H1 (cell line): ENCODE results near the gene MOGAT3. TPM values are rescaled to one million over a fixed set of nuclear protein-coding genes. Genes with fewer than 3 reads are reported as not detected.

Source experiments
- CTCF ChIA-PET: fragments of 300-600 bp; sonication (Branson Sonifier 250); formaldehyde crosslinking; loops from one replicate; lab custom pipeline; 2021; ENCODE audit not compliant: partially characterized antibody; lab: Charles Lee
- POLR2A ChIA-PET: fragments of 300-600 bp; sonication (Branson Sonifier 250); formaldehyde crosslinking; loops from one replicate; lab custom pipeline; 2021; ENCODE audit warnings: inconsistent platforms; ENCODE audit not compliant: partially characterized antibody; lab: Charles Lee
- DNase-seq, 2 experiments: peaks; one replicate each; pipeline versions ENCODE4 v3.0.0 to v3.0.0-alpha.2; 2010 to 2022; ENCODE audit warnings: low spot score in 2 of 2, low read depth in 1 of 2, mixed read lengths in 1 of 2
- FAIRE-seq: peaks from 2 replicates; lab custom pipeline; 2011; peaks lifted over from hg19 to GRCh38; lab: Jason Lieb, UNC
- H2AFZ ChIP-seq: 2 replicates; pipeline ENCODE4 v1.8.1; 2012; ENCODE audit warnings: low read length, inconsistent platforms
- H2AK5ac ChIP-seq: 2 replicates; pipeline ENCODE4 v1.6.1; 2013; ENCODE audit warnings: low read depth, low read length
- H2BK120ac ChIP-seq: replicated peaks from 2 replicates; pipeline ENCODE3; 2013; ENCODE audit warnings: low read depth, low read length, inconsistent platforms
- H2BK12ac ChIP-seq: 2 replicates; pipeline ENCODE4 v1.6.1; 2013; ENCODE audit warnings: low read depth, low read length
- H2BK15ac ChIP-seq: 2 replicates; pipeline ENCODE4 v1.6.1; 2013; ENCODE audit warnings: low read length
- H2BK20ac ChIP-seq: 2 replicates; pipeline ENCODE4 v1.6.1; 2013; ENCODE audit warnings: low read length
- H2BK5ac ChIP-seq: 2 replicates; pipeline ENCODE4 v1.6.1; 2013; ENCODE audit warnings: low read depth, low read length
- H3K14ac ChIP-seq: 2 replicates; pipeline ENCODE4 v1.6.1; 2013; ENCODE audit warnings: inconsistent platforms; ENCODE audit not compliant: insufficient read length
- H3K18ac ChIP-seq: 2 replicates; pipeline ENCODE4 v1.6.1; 2013; ENCODE audit warnings: low read length; ENCODE audit errors: extremely low read depth
- H3K23ac ChIP-seq: 2 replicates; pipeline ENCODE4 v1.6.1; 2013; ENCODE audit warnings: inconsistent platforms; ENCODE audit not compliant: insufficient read length
- H3K23me2 ChIP-seq: 2 replicates; pipeline ENCODE4 v1.6.1; 2013; ENCODE audit warnings: low read depth, low read length
- H3K27ac ChIP-seq: 2 replicates; pipeline ENCODE4 v1.6.1; 2011; ENCODE audit warnings: low read depth, low read length, inconsistent platforms
- H3K27me3 ChIP-seq, 4 experiments: replicated peaks in 1 of 4; 1 replicate in 1 of 4; 2 replicates in 3 of 4; pipeline versions ENCODE4 v1.6.1 to v1.8.1; 2011 to 2013; ENCODE audit warnings: low read length in 3 of 4, mild to moderate bottlenecking in 3 of 4, inconsistent platforms in 2 of 4, mixed read lengths in 2 of 4, moderate library complexity in 1 of 4; ENCODE audit not compliant: control insufficient read depth in 3 of 4, insufficient read depth in 3 of 4; ENCODE audit errors: extremely low read depth in 1 of 4
- H3K36me3 ChIP-seq, 4 experiments: 2 replicates each; pipeline versions ENCODE4 v1.6.1 to v1.8.1; 2011 to 2013; ENCODE audit warnings: mild to moderate bottlenecking in 4 of 4, low read length in 3 of 4, moderate library complexity in 2 of 4, control low read depth in 1 of 4, inconsistent platforms in 1 of 4; ENCODE audit not compliant: insufficient read depth in 4 of 4, control insufficient read depth in 2 of 4
- H3K4ac ChIP-seq: replicated peaks from 2 replicates; pipeline ENCODE3; 2013; ENCODE audit warnings: low read length, low read depth, mixed read lengths, inconsistent platforms; ENCODE audit not compliant: insufficient read length
- H3K4me1 ChIP-seq, 4 experiments: replicated peaks in 1 of 4; 1 replicate in 1 of 4; 2 replicates in 3 of 4; pipeline versions ENCODE4 v1.6.1 to v1.8.1; 2011 to 2013; ENCODE audit warnings: low read length in 3 of 4, inconsistent platforms in 2 of 4, mixed read lengths in 1 of 4; ENCODE audit not compliant: insufficient read depth in 4 of 4, control insufficient read depth in 3 of 4
- H3K4me2 ChIP-seq, 2 experiments: 2 replicates each; pipeline versions ENCODE4 v1.6.1 to v1.8.1; 2011 to 2013; ENCODE audit warnings: low read depth in 2 of 2, low read length in 2 of 2, control low read depth in 1 of 2, inconsistent platforms in 1 of 2, mild to moderate bottlenecking in 1 of 2; ENCODE audit not compliant: insufficient read depth in 1 of 2
- H3K4me3 ChIP-seq, 4 experiments: fragments of 200-600, 300-600 bp in 1 of 4; sonication (generic), shearing (Covaris generic), sonication (Bioruptor Twin) in 1 of 4; 2 replicates each; pipeline versions ENCODE4 v1.5.1 to v1.8.1; 2011 to 2016; ENCODE audit warnings: low read length in 4 of 4, low read depth in 3 of 4, control low read depth in 2 of 4, inconsistent platforms in 2 of 4, mild to moderate bottlenecking in 2 of 4, mixed read lengths in 1 of 4, moderate library complexity in 1 of 4; ENCODE audit not compliant: insufficient read depth in 2 of 4; ENCODE audit errors: extremely low read depth in 1 of 4
- H3K56ac ChIP-seq: replicated peaks from 2 replicates; pipeline ENCODE3; 2013; ENCODE audit warnings: low read depth, mild to moderate bottlenecking, mixed read lengths, low read length, inconsistent platforms; ENCODE audit not compliant: insufficient read length
- H3K79me1 ChIP-seq: 2 replicates; pipeline ENCODE4 v1.6.1; 2013; ENCODE audit warnings: low read depth, low read length, control low read depth
- H3K79me2 ChIP-seq, 2 experiments: 2 replicates each; pipeline versions ENCODE4 v1.6.1 to v1.8.1; 2012 to 2013; ENCODE audit warnings: low read length in 2 of 2, mild to moderate bottlenecking in 2 of 2, inconsistent platforms in 1 of 2; ENCODE audit not compliant: insufficient read depth in 2 of 2, control insufficient read depth in 1 of 2
- H3K9ac ChIP-seq, 4 experiments: replicated peaks in 1 of 4; 1 replicate in 1 of 4; 2 replicates in 3 of 4; pipeline versions ENCODE4 v1.6.1 to v1.8.1; 2011 to 2013; ENCODE audit warnings: low read depth in 3 of 4, low read length in 3 of 4, control low read depth in 2 of 4, mild to moderate bottlenecking in 2 of 4, moderate library complexity in 2 of 4, inconsistent platforms in 1 of 4; ENCODE audit errors: extremely low read depth in 1 of 4
- H3K9me3 ChIP-seq, 2 experiments: 2 replicates each; pipeline versions ENCODE4 v1.6.1 to v1.8.1; 2012 to 2013; ENCODE audit warnings: mild to moderate bottlenecking in 2 of 2, moderate library complexity in 2 of 2, control low read depth in 1 of 2, inconsistent platforms in 1 of 2, low read depth in 1 of 2, low read length in 1 of 2, mixed read lengths in 1 of 2; ENCODE audit not compliant: insufficient read depth in 2 of 2
- H4K20me1 ChIP-seq, 2 experiments: replicated peaks in 1 of 2; 2 replicates each; pipeline versions ENCODE3 to v1.8.1; 2011 to 2013; ENCODE audit warnings: inconsistent platforms in 2 of 2, low read length in 2 of 2, mild to moderate bottlenecking in 1 of 2; ENCODE audit not compliant: insufficient read depth in 2 of 2, control insufficient read depth in 1 of 2
- H4K5ac ChIP-seq: 2 replicates; pipeline ENCODE4 v1.6.1; 2013; ENCODE audit warnings: low read length, low read depth, mixed read lengths, inconsistent platforms; ENCODE audit not compliant: insufficient read length
- H4K8ac ChIP-seq: 2 replicates; pipeline ENCODE4 v1.8.0; 2013; ENCODE audit warnings: mild to moderate bottlenecking, moderate library complexity, low read length, inconsistent platforms; ENCODE audit not compliant: insufficient read depth; ENCODE audit errors: extremely low read depth
- H4K91ac ChIP-seq: replicated peaks from 2 replicates; pipeline ENCODE3; 2013; ENCODE audit warnings: low read length, mixed read lengths, inconsistent platforms; ENCODE audit not compliant: insufficient read length
- CEBPB ChIP-seq: IDR thresholded peaks from 2 replicates; pipeline ENCODE4 v1.6.1; 2012; ENCODE audit warnings: low read depth, low read length
- CREB1 ChIP-seq: IDR thresholded peaks from 2 replicates; pipeline ENCODE4 v1.6.1; 2012; ENCODE audit warnings: inconsistent platforms
- GABPA ChIP-seq: IDR thresholded peaks from 2 replicates; pipeline ENCODE4 v1.6.1; 2011; ENCODE audit warnings: mild to moderate bottlenecking, low read length, moderate library complexity, borderline replicate concordance; ENCODE audit not compliant: insufficient read depth
- HDAC2 ChIP-seq, 2 experiments: fragments of 300-600 bp in 1 of 2; sonication (generic) in 1 of 2; IDR thresholded peaks; 2 replicates each; pipeline ENCODE4 v1.6.1; 2011 to 2012; ENCODE audit warnings: low read depth in 2 of 2, low read length in 2 of 2, mild to moderate bottlenecking in 2 of 2, moderate library complexity in 2 of 2, borderline replicate concordance in 1 of 2, inconsistent platforms in 1 of 2
- HDAC6 ChIP-seq: IDR thresholded peaks from one replicate; pipeline ENCODE4 v1.7.1; 2012; ENCODE audit warnings: low read depth, mild to moderate bottlenecking, inconsistent platforms, low read length, moderate library complexity
- KDM1A ChIP-seq: fragments of 200-600, 300-600 bp; sonication (generic); IDR thresholded peaks from 2 replicates; pipeline ENCODE4 v1.7.1; 2016; ENCODE audit warnings: mild to moderate bottlenecking, low read length, borderline replicate concordance
- KDM4A ChIP-seq: IDR thresholded peaks from one replicate; pipeline ENCODE4 v1.7.1; 2012; ENCODE audit warnings: low read depth, mild to moderate bottlenecking, moderate library complexity, low read length, inconsistent platforms; ENCODE audit not compliant: severe bottlenecking
- SP4 ChIP-seq: IDR thresholded peaks from 2 replicates; pipeline ENCODE4 v1.6.1; 2012; ENCODE audit warnings: low read length, inconsistent platforms
- SRF ChIP-seq: IDR thresholded peaks from 2 replicates; pipeline ENCODE4 v1.6.1; 2011; ENCODE audit warnings: mild to moderate bottlenecking, low read depth, low read length, moderate library complexity
- YY1 ChIP-seq: IDR thresholded peaks from 2 replicates; pipeline ENCODE4 v1.6.1; 2011; ENCODE audit warnings: low read depth, mild to moderate bottlenecking, low read length
- WGBS, 2 experiments: shearing (Covaris generic) in 1 of 2; methylation state at CpG; one replicate each; pipeline versions ENCODE4 v1.1.6 to v1.1.7; 2013 to 2015; ENCODE audit warnings: low lambda C conversion rate in 2 of 2, mixed read lengths in 2 of 2, inconsistent platforms in 1 of 2, low coverage in 1 of 2, missing lambda C conversion rate in 1 of 2; ENCODE audit not compliant: insufficient replicate concordance in 2 of 2, insufficient coverage in 1 of 2, insufficient read length in 1 of 2; ENCODE audit errors: extremely low coverage in 1 of 2, missing lambda C conversion rate in 1 of 2; 5-methylcytosine and 5-hydroxymethylcytosine counted together
- polyA plus RNA-seq, 7 experiments: library from polyadenylated mRNA; depleted of rRNA in 3 of 7; stranded (reverse) in 5 of 7; unstranded in 2 of 7; fragments of >200 nt in 5 of 7; fragments of 200-250 nt in 2 of 7; gene quantifications; 1 replicate in 5 of 7; 2 replicates in 1 of 7; 4 replicates in 1 of 7; pipeline versions ENCODE4 v1.2.1 to v1.2.3, GENCODE V29; 2011 to 2013; ENCODE audit warnings: missing spikeins in 2 of 7, mixed read lengths in 2 of 7
- total RNA-seq: library from RNA; stranded (reverse); fragmentation: NEBNext Ultra II Directional; extraction: Animal tissue kit (Norgen Biotek cat#: 25700); gene quantifications from 2 replicates; pipeline ENCODE4 v1.2.1, GENCODE V29; 2021
- TF ChIP-seq, protein P1 (sequence below): IDR thresholded peaks from 2 replicates; pipeline ENCODE4 v1.6.1; 2011; ENCODE audit warnings: low read depth, mild to moderate bottlenecking, low read length; ENCODE audit not compliant: insufficient read depth

MOGAT3 gene
- total and polyA plus RNA-seq, 2 of the 8 experiments (the other 6 are each of a cell fraction or from before 2014, with no cell fraction given): 0.21 to 0.82 TPM

DNA sequence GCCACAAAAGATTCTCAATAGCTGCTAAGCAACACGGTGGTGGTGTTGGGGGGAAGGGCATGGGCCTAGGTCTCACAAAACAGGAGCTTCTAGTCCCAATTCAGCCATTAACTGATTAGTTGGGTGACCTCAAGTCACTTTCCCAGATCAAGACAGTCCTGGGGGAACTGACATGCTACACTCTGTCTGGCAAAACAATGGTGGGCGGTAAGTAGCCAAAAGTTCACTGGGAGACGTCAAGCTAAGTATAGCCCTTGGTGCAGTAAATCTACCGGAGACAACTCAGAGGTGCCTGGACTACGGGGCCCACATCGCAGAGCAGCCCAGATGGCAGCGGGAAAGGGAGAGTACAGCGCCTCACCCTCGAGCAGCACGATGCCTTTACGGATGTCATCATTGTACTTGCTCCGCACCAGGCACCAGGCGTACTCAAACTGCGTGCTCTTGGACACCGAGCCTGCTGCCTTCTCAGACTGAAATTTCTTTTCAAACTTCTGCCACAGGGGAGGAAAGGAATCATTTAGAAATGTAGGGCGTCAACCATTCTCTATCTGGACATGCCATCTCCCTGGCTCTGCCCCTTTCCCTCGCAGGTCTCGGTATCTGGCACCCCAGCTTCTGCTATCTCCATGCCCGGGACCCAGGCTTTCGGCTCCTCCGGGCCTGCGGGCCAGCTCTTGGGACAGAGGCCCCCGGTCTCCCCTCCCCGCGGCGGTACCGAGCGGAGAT lies 43.0 kb upstream of the MOGAT3 start:
- H3K27ac ChIP-seq: no peak overlapping the region
- H3K36me3 ChIP-seq: peaks cover 0 to 4% (median 0%) of the 10 kb centered on the region in 4 experiments; a peak in 2 of 8 replicates
- H3K4ac ChIP-seq: peak overlapping the region; percentile 36
- H2BK12ac ChIP-seq: peak overlapping the region; percentile 44; the same call in 1 of the 2 replicates
- H2AK5ac ChIP-seq: no peak overlapping the region
- 52% methylated on average over 28 of the region's 28 CpGs; no CpG with 5 or more reads in 1 of the 2 experiments for WGBS, 2 experiments
- no peak overlapping the region for H3K23ac ChIP-seq
- H2BK20ac ChIP-seq: no peak overlapping the region
- H4K20me1 ChIP-seq: peaks cover 0 to 7% of the 10 kb centered on the region in 2 experiments
- H3K14ac ChIP-seq: no peak overlapping the region
- H2BK120ac ChIP-seq: no peak overlapping the region
- no peak overlapping the region for H4K5ac ChIP-seq
- H3K4me2 ChIP-seq: peak overlapping the region; percentile 65 to 99
- peaks cover 9% of the 10 kb centered on the region for H3K23me2 ChIP-seq
- FAIRE-seq: no peak
- H2BK5ac ChIP-seq: peak overlapping the region; percentile 97
- H3K79me2 ChIP-seq: peaks cover 0 to 34% of the 10 kb centered on the region in 2 experiments; a peak in 1 of 4 replicates
- no peak overlapping the region for H2BK15ac ChIP-seq
- CTCF ChIA-PET: interaction anchor here (0.7 to 8.2 kb wide), 38 partner anchors 8 to 349 kb away, joined by 3 to 79 read pairs (median 5); partner anchors contain the start of genes MOGAT3, PLOD3, TRIM56 and VGF
- peaks cover 0 to 6% (median 3%) of the 10 kb centered on the region in 4 experiments; a peak in 5 of 7 replicates for H3K4me1 ChIP-seq
- no peaks in the 10 kb centered on the region for H3K27me3 ChIP-seq
- no peaks in the 10 kb centered on the region for H3K9me3 ChIP-seq
- DNase-seq: no peak
- peak overlapping the region; percentile 14 to 99 (median 98); a peak in 7 of 8 replicates for H3K4me3 ChIP-seq
- POLR2A ChIA-PET: interaction anchor here (0.6 to 4.0 kb wide), 17 partner anchors 10 to 947 kb away, joined by 3 to 28 read pairs (median 3); partner anchors contain the start of genes PLOD3 and ZNHIT1
- H3K79me1 ChIP-seq: peaks cover 10% of the 10 kb centered on the region
- H3K56ac ChIP-seq: no peak overlapping the region
- no peak overlapping the region for H4K8ac ChIP-seq
- H2AFZ ChIP-seq: no peak overlapping the region
- H3K9ac ChIP-seq: peak overlapping the region in 2 of 4 experiments; percentile 34; a peak in 2 of 7 replicates
- no peak overlapping the region for H4K91ac ChIP-seq
- H3K18ac ChIP-seq: peak overlapping the region; percentile 28; the same call in 1 of the 2 replicates
- TF ChIP-seq SP4: no peak
- TF ChIP-seq KDM4A: no peak
- TF ChIP-seq, protein P1, sequence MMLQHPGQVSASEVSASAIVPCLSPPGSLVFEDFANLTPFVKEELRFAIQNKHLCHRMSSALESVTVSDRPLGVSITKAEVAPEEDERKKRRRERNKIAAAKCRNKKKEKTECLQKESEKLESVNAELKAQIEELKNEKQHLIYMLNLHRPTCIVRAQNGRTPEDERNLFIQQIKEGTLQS: no peak
- TF ChIP-seq KDM1A: no peak
- 0 out of 2 replicates have a peak, but pooled peaks have one; percentile 20 for TF ChIP-seq YY1
- no peak for TF ChIP-seq CEBPB
- no peak for TF ChIP-seq HDAC6
- no peak for TF ChIP-seq SRF
- no peak for TF ChIP-seq CREB1
- peak in 1 of 2 experiments; percentile 51; a peak in 1 of 4 replicates for TF ChIP-seq HDAC2 (IDR thresholded peaks at IDR 0.05; ENCODE audit: borderline replicate concordance in 1 of 2, low read depth in 2 of 2, low read length in 2 of 2)
- peak; percentile 48; the same call in 1 of the 2 replicates for TF ChIP-seq GABPA
